Liver (tissue), 9 donors: ENCODE data around the gene HSD17B11. TPM values are rescaled to one million over a fixed set of nuclear protein-coding genes. Genes with fewer than 3 reads are reported as not detected.

Experiments used
- DNase-seq: peaks from one replicate; pipeline ENCODE4 v3.0.0-alpha.2; 2017; ENCODE audit warnings: low spot score
- H3K27ac ChIP-seq, 2 donors: one replicate each; pipeline ENCODE4 v1.7.0; 2013; ENCODE audit warnings: inconsistent platforms in 2 of 2, low read length in 2 of 2, control low read depth in 1 of 2, low read depth in 1 of 2, mild to moderate bottlenecking in 1 of 2
- H3K27me3 ChIP-seq, 4 donors: one replicate each; pipeline versions ENCODE4 v1.6.1 to v1.7.0; 2013; ENCODE audit warnings: low read length in 3 of 4, inconsistent platforms in 1 of 4, mild to moderate bottlenecking in 1 of 4, moderate library complexity in 1 of 4; ENCODE audit not compliant: control insufficient read depth in 4 of 4, insufficient read depth in 4 of 4
- H3K36me3 ChIP-seq, 4 donors: one replicate each; pipeline versions ENCODE4 v1.6.1 to v1.7.0; 2013; ENCODE audit warnings: low read length in 3 of 4, mild to moderate bottlenecking in 3 of 4, low read depth in 1 of 4, moderate library complexity in 1 of 4; ENCODE audit not compliant: control insufficient read depth in 4 of 4, insufficient read depth in 3 of 4
- H3K4me1 ChIP-seq, 4 donors: one replicate each; pipeline versions ENCODE4 v1.6.1 to v1.7.0; 2013; ENCODE audit warnings: low read length in 3 of 4, mild to moderate bottlenecking in 3 of 4, moderate library complexity in 1 of 4; ENCODE audit not compliant: control insufficient read depth in 4 of 4, insufficient read depth in 4 of 4
- H3K4me3 ChIP-seq, 3 donors: one replicate each; pipeline versions ENCODE4 v1.6.1 to v1.7.0; 2013; ENCODE audit warnings: low read length in 3 of 3, control low read depth in 1 of 3, low read depth in 1 of 3, mild to moderate bottlenecking in 1 of 3
- H3K9ac ChIP-seq, 2 donors: one replicate each; pipeline ENCODE4 v1.7.0; 2013; ENCODE audit warnings: low read length in 2 of 2, mild to moderate bottlenecking in 2 of 2, moderate library complexity in 2 of 2, control low read depth in 1 of 2, low read depth in 1 of 2
- H3K9me3 ChIP-seq, 4 donors: one replicate each; pipeline versions ENCODE4 v1.6.1 to v1.7.0; 2013; ENCODE audit warnings: low read length in 3 of 4; ENCODE audit not compliant: control insufficient read depth in 4 of 4
- EGR1 ChIP-seq, 2 donors: IDR thresholded peaks; 2 replicates each; pipeline ENCODE4 v1.6.1; 2016 to 2018; ENCODE audit warnings: antibody characterized with exemption in 2 of 2, low read depth in 2 of 2
- FOXA1 ChIP-seq: IDR thresholded peaks from 2 replicates; pipeline ENCODE4 v1.6.1; 2016; ENCODE audit warnings: antibody characterized with exemption
- FOXA2 ChIP-seq: IDR thresholded peaks from 2 replicates; pipeline ENCODE4 v1.6.1; 2016; ENCODE audit warnings: antibody characterized with exemption
- GABPA ChIP-seq, 2 donors: IDR thresholded peaks in 1 of 2; conservative IDR thresholded peaks in 1 of 2; 2 replicates each; pipeline ENCODE4 v1.6.1; 2016; ENCODE audit warnings: antibody characterized with exemption in 2 of 2, mild to moderate bottlenecking in 1 of 2, moderate library complexity in 1 of 2
- HNF4A ChIP-seq, 2 donors: conservative IDR thresholded peaks; 2 replicates each; pipeline ENCODE4 v1.6.1; 2016; ENCODE audit warnings: antibody characterized with exemption in 2 of 2, mild to moderate bottlenecking in 2 of 2
- HNF4G ChIP-seq: IDR thresholded peaks from 2 replicates; pipeline ENCODE4 v1.6.1; 2016; ENCODE audit warnings: antibody characterized with exemption
- JUND ChIP-seq, 2 donors: IDR thresholded peaks; 2 replicates each; pipeline ENCODE4 v1.6.1; 2016; ENCODE audit warnings: antibody characterized with exemption in 2 of 2
- NR2F2 ChIP-seq: IDR thresholded peaks from 2 replicates; pipeline ENCODE4 v1.6.1; 2016; ENCODE audit warnings: antibody characterized with exemption
- RAD21 ChIP-seq, 2 donors: IDR thresholded peaks; 2 replicates each; pipeline ENCODE4 v1.6.1; 2016; ENCODE audit warnings: antibody characterized with exemption in 2 of 2, mild to moderate bottlenecking in 2 of 2
- REST ChIP-seq: IDR thresholded peaks from 2 replicates; pipeline ENCODE4 v1.6.1; 2016; ENCODE audit warnings: antibody characterized with exemption, mild to moderate bottlenecking
- RXRA ChIP-seq, 2 donors: IDR thresholded peaks; 2 replicates each; pipeline ENCODE4 v1.6.1; 2017 to 2018; ENCODE audit warnings: antibody characterized with exemption in 2 of 2, mild to moderate bottlenecking in 1 of 2
- SP1 ChIP-seq: IDR thresholded peaks from 2 replicates; pipeline ENCODE4 v1.6.1; 2018; ENCODE audit warnings: antibody characterized with exemption, mild to moderate bottlenecking
- TAF1 ChIP-seq: conservative IDR thresholded peaks from 2 replicates; pipeline ENCODE4 v1.6.1; 2016; ENCODE audit warnings: antibody characterized with exemption, mild to moderate bottlenecking
- YY1 ChIP-seq: IDR thresholded peaks from 2 replicates; pipeline ENCODE4 v1.6.1; 2016; ENCODE audit warnings: antibody characterized with exemption, mild to moderate bottlenecking
- WGBS: extraction: QIAGEN DNeasy Blood & Tissue Kit; methylation state at CpG from one replicate; pipeline ENCODE4 v1.1.7; 2013; 5-methylcytosine and 5-hydroxymethylcytosine counted together
- polyA plus RNA-seq, 2 donors: library from polyadenylated mRNA; stranded (reverse) in 1 of 2; unstranded in 1 of 2; fragments of 200-250 nt in 1 of 2; fragments of >200 nt in 1 of 2; fragmentation: Nextera tagmentation in 1 of 2; extraction: Ambion mirVana in 1 of 2; gene quantifications; one replicate each; pipeline versions ENCODE4 v1.2.1 to v1.2.3, GENCODE V29; 2013 to 2015
- total RNA-seq, 2 donors: library from RNA; depleted of rRNA; stranded (reverse); fragments of >200 nt; gene quantifications; one replicate each; pipeline ENCODE4 v1.2.3, GENCODE V29; 2014
- TF ChIP-seq, protein P1 (sequence below): IDR thresholded peaks from 2 replicates; pipeline ENCODE4 v1.6.1; 2016; ENCODE audit warnings: antibody characterized with exemption
- TF ChIP-seq, protein P2 (sequence below): IDR thresholded peaks from 2 replicates; pipeline ENCODE4 v1.6.1; 2016; ENCODE audit warnings: antibody characterized with exemption
- TF ChIP-seq, protein P3 (sequence below): fragments of 150-350 bp; IDR thresholded peaks from 2 replicates; pipeline ENCODE4 v1.5.1; 2017; ENCODE audit warnings: improper control_type of control experiment, low read depth, low read length; ENCODE audit not compliant: missing input control
- TF ChIP-seq, protein P4 (sequence below): IDR thresholded peaks from 2 replicates; pipeline ENCODE4 v1.6.1; 2016; ENCODE audit warnings: antibody characterized with exemption
- donor health status: healthy.
- donor health status: healthy.
- donor health status: healthy.
- donor health status: healthy.
- donor health status: healthy.

The HSD17B11 gene
- total and polyA plus RNA-seq, 4 donors = 94.8 to 133 (median 115) TPM

DNA sequence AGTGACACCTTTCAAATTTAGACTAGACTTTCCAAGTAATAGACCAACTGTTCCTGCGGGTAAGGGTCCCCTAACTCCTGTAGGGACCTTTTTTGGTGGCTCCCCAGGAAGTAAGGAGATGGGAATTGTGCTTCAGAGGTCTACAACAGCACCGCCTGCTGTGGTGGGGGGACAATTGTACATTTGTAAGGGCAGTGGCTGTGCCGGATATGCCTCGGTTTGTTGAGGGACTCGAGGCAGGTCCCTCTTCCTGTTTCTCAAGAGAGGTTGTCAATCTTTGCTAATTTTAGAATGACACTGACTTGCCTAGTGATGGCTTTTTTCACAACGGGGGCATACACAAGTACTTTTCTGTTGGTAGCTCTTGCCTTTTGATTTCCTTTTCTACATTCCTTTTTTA is 15.5 kb upstream of the HSD17B11 start:
- no peaks in the 10 kb centered on the region for H3K36me3 ChIP-seq
- TF ChIP-seq HNF4A (conservative IDR thresholded peaks at IDR 0.05) (no peak), FOXA1 (no peak), RAD21 (IDR thresholded peaks at IDR 0.05) (no peak), EGR1 (IDR thresholded peaks at IDR 0.05; ENCODE audit: low read depth in 2 of 2) (no peak), HNF4G (no peak), GABPA (IDR thresholded peaks at IDR 0.05 in 1 of 2, conservative IDR thresholded peaks at IDR 0.05 in 1 of 2) (no peak), NR2F2 (no peak)
- TF ChIP-seq, protein P1, sequence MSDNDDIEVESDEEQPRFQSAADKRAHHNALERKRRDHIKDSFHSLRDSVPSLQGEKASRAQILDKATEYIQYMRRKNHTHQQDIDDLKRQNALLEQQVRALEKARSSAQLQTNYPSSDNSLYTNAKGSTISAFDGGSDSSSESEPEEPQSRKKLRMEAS = no peak
- TF ChIP-seq, protein P2, sequence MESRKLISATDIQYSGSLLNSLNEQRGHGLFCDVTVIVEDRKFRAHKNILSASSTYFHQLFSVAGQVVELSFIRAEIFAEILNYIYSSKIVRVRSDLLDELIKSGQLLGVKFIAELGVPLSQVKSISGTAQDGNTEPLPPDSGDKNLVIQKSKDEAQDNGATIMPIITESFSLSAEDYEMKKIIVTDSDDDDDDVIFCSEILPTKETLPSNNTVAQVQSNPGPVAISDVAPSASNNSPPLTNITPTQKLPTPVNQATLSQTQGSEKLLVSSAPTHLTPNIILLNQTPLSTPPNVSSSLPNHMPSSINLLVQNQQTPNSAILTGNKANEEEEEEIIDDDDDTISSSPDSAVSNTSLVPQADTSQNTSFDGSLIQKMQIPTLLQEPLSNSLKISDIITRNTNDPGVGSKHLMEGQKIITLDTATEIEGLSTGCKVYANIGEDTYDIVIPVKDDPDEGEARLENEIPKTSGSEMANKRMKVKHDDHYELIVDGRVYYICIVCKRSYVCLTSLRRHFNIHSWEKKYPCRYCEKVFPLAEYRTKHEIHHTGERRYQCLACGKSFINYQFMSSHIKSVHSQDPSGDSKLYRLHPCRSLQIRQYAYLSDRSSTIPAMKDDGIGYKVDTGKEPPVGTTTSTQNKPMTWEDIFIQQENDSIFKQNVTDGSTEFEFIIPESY = no peak
- H3K27ac ChIP-seq = no peak overlapping the region
- peaks cover 6 to 21% (median 13%) of the 10 kb centered on the region in 4 donors for H3K4me1 ChIP-seq
- DNase-seq = no peak
- H3K27me3 ChIP-seq = no peaks in the 10 kb centered on the region
- 79% methylated on average over 6 of the region's 6 CpGs for WGBS
- no peak overlapping the region for H3K4me3 ChIP-seq
- H3K9ac ChIP-seq = no peak overlapping the region
- H3K9me3 ChIP-seq = no peaks in the 10 kb centered on the region

GRCh38 chr4:87405211-87405820 is 14.3 kb upstream of the HSD17B11 start:
- H3K9me3 ChIP-seq = no peaks in the 10 kb centered on the region
- no peak overlapping the region for H3K9ac ChIP-seq
- WGBS = 85% methylated on average over 5 of the region's 5 CpGs
- no peak for DNase-seq
- H3K27ac ChIP-seq = no peak overlapping the region
- no peaks in the 10 kb centered on the region for H3K27me3 ChIP-seq
- no peaks in the 10 kb centered on the region for H3K36me3 ChIP-seq
- no peak overlapping the region for H3K4me3 ChIP-seq
- TF ChIP-seq YY1 = no peak
- TF ChIP-seq FOXA2 = no peak
- no peak for TF ChIP-seq EGR1 (IDR thresholded peaks at IDR 0.05; ENCODE audit: low read depth in 2 of 2)
- no peak for TF ChIP-seq TAF1
- TF ChIP-seq RAD21 (IDR thresholded peaks at IDR 0.05) = no peak
- TF ChIP-seq FOXA1 = no peak
- TF ChIP-seq, protein P2 = no peak
- TF ChIP-seq HNF4A (conservative IDR thresholded peaks at IDR 0.05) = no peak
- TF ChIP-seq, protein P3, sequence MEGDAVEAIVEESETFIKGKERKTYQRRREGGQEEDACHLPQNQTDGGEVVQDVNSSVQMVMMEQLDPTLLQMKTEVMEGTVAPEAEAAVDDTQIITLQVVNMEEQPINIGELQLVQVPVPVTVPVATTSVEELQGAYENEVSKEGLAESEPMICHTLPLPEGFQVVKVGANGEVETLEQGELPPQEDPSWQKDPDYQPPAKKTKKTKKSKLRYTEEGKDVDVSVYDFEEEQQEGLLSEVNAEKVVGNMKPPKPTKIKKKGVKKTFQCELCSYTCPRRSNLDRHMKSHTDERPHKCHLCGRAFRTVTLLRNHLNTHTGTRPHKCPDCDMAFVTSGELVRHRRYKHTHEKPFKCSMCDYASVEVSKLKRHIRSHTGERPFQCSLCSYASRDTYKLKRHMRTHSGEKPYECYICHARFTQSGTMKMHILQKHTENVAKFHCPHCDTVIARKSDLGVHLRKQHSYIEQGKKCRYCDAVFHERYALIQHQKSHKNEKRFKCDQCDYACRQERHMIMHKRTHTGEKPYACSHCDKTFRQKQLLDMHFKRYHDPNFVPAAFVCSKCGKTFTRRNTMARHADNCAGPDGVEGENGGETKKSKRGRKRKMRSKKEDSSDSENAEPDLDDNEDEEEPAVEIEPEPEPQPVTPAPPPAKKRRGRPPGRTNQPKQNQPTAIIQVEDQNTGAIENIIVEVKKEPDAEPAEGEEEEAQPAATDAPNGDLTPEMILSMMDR = no peak
- TF ChIP-seq, protein P1 = no peak
- no peak for TF ChIP-seq RXRA (IDR thresholded peaks at IDR 0.05)
- no peak for TF ChIP-seq HNF4G
- no peak for TF ChIP-seq JUND (IDR thresholded peaks at IDR 0.05)
- no peak for TF ChIP-seq NR2F2
- no peak for TF ChIP-seq REST
- no peak for TF ChIP-seq GABPA (IDR thresholded peaks at IDR 0.05 in 1 of 2, conservative IDR thresholded peaks at IDR 0.05 in 1 of 2)
- TF ChIP-seq, protein P4, sequence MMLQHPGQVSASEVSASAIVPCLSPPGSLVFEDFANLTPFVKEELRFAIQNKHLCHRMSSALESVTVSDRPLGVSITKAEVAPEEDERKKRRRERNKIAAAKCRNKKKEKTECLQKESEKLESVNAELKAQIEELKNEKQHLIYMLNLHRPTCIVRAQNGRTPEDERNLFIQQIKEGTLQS = no peak
- no peak for TF ChIP-seq SP1
- peaks cover 6 to 15% (median 12%) of the 10 kb centered on the region in 4 donors for H3K4me1 ChIP-seq
